ENCODE measurements around the gene CLN6.

- TF ChIP-seq CTCF (IDR thresholded peaks at IDR 0.05), result no peak
- TF ChIP-seq POLR2AphosphoS5 (IDR thresholded peaks at IDR 0.05), result no peak
These were observed 47.6 kb upstream of the CLN6 start for GRCh38 chr15:68277131-68277602.

Data from stomach (tissue), 4 donors.